Kidney epithelial cell (primary cell): ENCODE measurements around the gene CRKL. TPM values are rescaled to one million over a fixed set of nuclear protein-coding genes. Genes with fewer than 3 reads are reported as not detected.

Experiments
- DNase-seq: peaks from one replicate; pipeline ENCODE4 v3.0.0-alpha.2; 2010; ENCODE audit warnings: low read depth
- H3K27me3 ChIP-seq: 2 replicates; pipeline ENCODE4 v1.6.0; 2011; ENCODE audit warnings: low read length; ENCODE audit not compliant: control insufficient read depth, insufficient read depth
- H3K36me3 ChIP-seq: 2 replicates; pipeline ENCODE4 v1.5.1; 2011; ENCODE audit warnings: low read length; ENCODE audit not compliant: control insufficient read depth, insufficient read depth
- H3K4me3 ChIP-seq: 2 replicates; pipeline ENCODE4 v1.5.1; 2011; ENCODE audit warnings: low read depth, mild to moderate bottlenecking, control low read depth, low read length
- total RNA-seq: library from RNA; depleted of rRNA; stranded (reverse); fragments of >200 nt; gene quantifications from 2 replicates; pipeline ENCODE4 v1.2.3, GENCODE V29; 2015
- TF ChIP-seq, protein P1 (sequence below): IDR thresholded peaks from 2 replicates; pipeline ENCODE4 v1.5.1; 2011; ENCODE audit warnings: mild to moderate bottlenecking, moderate library complexity, low read length, control low read depth, inconsistent platforms; ENCODE audit not compliant: insufficient read depth, poor library complexity, severe bottlenecking

CRKL gene
- total RNA-seq, 1 donor from 2014 or later = 47.7 TPM

DNA sequence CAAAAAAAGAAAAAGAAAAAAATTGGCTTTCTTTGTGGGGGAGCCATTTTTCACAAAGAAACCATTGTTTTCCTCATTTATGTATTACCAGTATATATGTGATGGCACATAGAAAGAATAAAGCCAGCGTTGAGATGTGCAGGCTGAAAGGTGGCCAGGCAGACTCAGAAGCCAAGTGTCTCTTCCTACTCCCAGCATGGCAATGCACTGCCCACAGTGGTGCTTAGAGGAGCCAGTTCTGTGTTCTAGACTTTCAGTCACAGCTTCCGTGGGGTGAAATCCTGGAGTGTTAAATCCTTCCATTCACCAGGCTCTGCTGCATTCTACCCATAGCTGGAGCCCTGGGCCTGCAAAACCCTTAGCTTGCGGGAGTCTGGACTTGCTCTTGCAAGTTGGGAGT lies 39.5 kb upstream of the CRKL start:
- Histone ChIP-seq H3K4me3 (no peak overlapping the region), H3K27me3 (no peaks in the 10 kb centered on the region), H3K36me3 (no peaks in the 10 kb centered on the region)
- no peak for DNase-seq
- TF ChIP-seq, protein P1, sequence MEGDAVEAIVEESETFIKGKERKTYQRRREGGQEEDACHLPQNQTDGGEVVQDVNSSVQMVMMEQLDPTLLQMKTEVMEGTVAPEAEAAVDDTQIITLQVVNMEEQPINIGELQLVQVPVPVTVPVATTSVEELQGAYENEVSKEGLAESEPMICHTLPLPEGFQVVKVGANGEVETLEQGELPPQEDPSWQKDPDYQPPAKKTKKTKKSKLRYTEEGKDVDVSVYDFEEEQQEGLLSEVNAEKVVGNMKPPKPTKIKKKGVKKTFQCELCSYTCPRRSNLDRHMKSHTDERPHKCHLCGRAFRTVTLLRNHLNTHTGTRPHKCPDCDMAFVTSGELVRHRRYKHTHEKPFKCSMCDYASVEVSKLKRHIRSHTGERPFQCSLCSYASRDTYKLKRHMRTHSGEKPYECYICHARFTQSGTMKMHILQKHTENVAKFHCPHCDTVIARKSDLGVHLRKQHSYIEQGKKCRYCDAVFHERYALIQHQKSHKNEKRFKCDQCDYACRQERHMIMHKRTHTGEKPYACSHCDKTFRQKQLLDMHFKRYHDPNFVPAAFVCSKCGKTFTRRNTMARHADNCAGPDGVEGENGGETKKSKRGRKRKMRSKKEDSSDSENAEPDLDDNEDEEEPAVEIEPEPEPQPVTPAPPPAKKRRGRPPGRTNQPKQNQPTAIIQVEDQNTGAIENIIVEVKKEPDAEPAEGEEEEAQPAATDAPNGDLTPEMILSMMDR = no peak

DNA sequence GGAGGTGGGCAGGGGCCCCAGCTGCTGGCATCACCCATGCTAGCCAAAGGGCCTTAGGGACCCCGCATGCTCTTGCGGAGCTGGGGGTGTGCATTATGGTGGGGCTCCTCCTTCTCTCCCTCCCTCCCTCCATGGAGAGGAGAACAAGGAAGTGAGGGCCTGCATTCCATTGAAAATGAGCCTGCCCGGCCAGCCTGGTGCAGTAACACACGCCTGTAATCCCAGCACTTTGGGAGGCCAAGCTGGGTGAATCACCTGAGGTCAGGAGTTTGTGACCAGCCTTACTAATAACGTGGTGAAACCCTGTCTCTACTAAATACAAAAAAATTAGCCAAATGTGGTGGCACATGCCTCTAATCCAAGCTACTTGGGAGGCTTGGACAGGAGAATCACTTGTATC lies 36.0 kb upstream of the CRKL start:
- TF ChIP-seq, protein P1 = no peak
- no peaks in the 10 kb centered on the region for H3K27me3 ChIP-seq
- no peak for DNase-seq
- H3K36me3 ChIP-seq = no peaks in the 10 kb centered on the region
- no peak overlapping the region for H3K4me3 ChIP-seq

- Histone ChIP-seq H3K27me3 (no peaks in the 10 kb centered on the region), H3K4me3 (no peak overlapping the region), H3K36me3 (no peaks in the 10 kb centered on the region)
- no peak for DNase-seq
- TF ChIP-seq, protein P1 = no peak
These were observed 35.1 kb upstream of the CRKL start for GRCh38 chr22:20881869-20882815.

DNA sequence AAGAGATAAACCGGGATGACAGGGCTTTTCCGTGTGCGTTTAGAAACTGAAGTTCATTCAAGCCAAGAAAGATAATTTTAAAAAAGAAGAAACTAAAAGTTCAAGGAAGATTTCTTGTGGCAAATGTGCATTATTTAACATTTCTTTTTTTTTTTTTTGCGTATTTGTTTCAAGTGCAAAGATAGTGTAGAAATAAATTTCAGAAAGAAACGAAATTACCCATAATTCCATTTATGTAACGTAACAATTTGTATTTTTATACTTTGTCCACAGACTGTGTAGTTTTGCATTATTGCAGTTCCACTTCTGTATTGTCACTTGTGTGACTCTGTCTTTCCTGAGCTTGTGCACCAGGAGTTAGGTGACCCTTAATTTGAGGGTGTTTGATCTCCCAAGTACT lies 34.4 kb upstream of the CRKL start:
- H3K4me3 ChIP-seq = no peak overlapping the region
- H3K36me3 ChIP-seq = no peaks in the 10 kb centered on the region
- H3K27me3 ChIP-seq = no peaks in the 10 kb centered on the region
- DNase-seq = no peak
- TF ChIP-seq, protein P1 = no peak

DNA sequence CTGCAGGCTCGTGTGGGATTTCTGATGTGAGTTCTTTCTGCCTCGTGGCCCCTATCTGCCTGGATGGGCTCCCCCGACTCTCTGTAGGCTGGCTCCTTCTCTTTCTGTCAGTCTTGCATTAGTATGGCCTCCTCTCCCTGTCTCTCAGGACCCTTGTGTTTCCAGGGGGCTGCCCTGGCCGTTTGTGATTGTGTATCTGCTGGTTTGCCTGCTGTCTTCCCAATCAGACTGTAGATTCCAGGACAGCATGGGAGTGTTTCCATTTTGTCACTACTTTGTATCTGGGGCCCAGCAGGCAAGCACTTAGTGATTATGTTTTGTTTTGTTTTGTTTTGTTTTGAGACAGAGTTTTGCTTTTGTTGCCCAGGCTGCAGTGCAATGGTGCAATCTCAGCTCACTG lies 32.8 kb upstream of the CRKL start:
- no peak overlapping the region for H3K4me3 ChIP-seq
- DNase-seq = no peak
- TF ChIP-seq, protein P1 = no peak
- H3K36me3 ChIP-seq = no peaks in the 10 kb centered on the region
- H3K27me3 ChIP-seq = no peaks in the 10 kb centered on the region

DNA sequence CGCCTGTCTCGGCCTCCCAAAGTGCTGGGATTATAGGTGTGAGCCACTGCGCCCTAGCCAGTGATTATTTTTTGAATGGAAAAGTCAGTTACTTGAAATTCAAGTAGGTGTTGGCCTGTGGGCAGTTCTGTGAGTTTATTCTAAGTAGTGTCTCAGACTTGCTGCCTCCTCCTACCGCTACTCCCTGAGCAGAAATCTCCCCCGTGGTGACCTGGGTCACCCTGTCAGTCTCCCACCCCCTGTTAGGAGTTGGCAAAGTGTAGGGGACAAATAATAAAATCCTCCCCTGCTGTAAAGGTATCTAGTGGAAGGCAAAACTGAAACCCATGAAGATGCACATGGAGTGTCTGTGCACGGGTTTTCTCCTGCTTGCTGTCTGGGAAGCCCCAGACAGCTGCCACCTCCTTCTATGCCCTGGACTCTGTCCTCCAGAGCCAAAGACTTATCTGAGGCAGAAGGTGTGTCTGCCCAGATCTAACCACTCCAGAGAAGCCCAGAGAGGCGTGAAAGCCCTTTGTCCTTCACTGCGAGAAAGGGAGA lies 32.1 kb upstream of the CRKL start:
- TF ChIP-seq, protein P1 = no peak
- no peaks in the 10 kb centered on the region for H3K27me3 ChIP-seq
- no peaks in the 10 kb centered on the region for H3K36me3 ChIP-seq
- DNase-seq = no peak
- H3K4me3 ChIP-seq = no peak overlapping the region
